Measurements from ENCODE around the gene UPK2.

The UPK2 gene

GRCh38 chr11:118918128-118918685 is 37.9 kb upstream of the UPK2 start:
- DNase-seq, result peak; percentile 76

GRCh38 chr11:118918686-118919280 is 37.3 kb upstream of the UPK2 start:
- peak; percentile 39 for DNase-seq

- no peak for DNase-seq
Observed at GRCh38 chr11:118921121-118921928, 34.8 kb upstream of the UPK2 start.

- no peak for DNase-seq
Observed at GRCh38 chr11:118921929-118922744, 34.0 kb upstream of the UPK2 start.

DNA sequence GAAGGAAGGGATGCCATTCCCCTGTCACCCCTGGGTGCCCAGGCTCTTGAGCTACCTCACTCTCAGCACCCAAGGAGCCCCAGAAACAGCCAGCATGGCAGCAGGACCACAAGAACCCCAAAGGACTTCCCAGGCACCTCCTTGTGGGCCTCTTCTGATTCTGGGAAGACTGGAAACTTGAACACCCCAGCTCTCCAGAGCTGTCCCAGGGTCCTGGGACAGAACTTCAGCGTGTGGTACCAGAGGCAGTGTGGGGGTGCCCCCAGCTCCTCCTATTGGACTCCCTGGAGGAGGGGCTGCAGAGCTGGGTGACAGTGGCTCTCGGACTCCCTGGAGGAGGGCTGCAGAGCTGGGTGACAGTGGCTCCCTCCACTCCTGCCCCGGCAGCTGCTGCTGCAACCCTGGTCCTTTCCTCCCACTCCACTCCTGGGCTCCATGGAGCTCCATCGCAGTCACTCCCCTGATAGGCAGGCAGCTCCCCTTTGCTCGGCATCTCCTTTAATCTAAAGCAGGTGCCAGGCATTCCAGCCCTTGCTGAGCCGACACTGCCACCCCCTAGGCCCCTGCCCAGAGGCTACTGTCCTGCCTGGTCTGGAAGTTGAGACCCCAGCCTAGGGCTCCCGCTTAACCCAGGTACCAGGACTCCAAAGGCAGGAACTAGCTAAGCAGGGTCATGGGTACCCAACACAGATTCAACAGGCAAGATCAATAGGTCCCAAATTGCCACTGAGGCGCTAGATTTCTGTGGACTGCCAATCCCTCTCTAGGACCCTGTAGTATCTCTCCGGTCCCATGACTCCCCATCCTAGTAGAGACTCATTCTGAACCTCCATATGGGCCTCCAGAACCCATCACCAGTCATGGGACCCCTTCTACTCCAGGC is 33.1 kb upstream of the UPK2 start:
- DNase-seq, result no peak

- peak; percentile 39 for DNase-seq
Observed at GRCh38 chr11:118923721-118924587, 32.1 kb upstream of the UPK2 start.

- peak; percentile 46 for DNase-seq
Observed at GRCh38 chr11:118924591-118925585, 31.2 kb upstream of the UPK2 start.

DNA sequence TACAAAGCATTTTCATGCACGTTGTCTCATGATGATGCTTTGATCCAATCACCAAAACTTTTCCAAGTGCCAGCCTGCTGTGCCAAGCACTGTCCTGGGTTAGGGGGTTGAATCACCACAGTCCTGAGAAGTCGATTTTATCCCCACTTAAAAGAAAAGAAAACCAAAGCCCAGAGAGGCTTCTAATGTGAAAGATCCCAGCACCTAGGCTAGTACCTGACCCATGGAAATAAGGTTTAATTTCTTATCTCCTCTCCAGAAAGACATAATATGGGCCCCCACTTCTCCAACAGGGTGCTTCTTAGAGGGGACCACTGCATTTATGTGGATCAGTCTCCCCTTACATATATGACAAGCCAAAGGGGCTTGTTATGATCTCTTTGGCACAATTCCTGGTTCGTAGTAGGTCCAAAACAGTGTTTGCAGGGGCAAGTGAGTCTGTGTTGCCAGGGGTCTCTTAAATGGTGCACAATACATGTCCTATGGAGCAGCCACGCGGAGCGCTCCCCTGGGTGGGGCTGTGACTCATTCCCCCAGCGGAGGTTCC is 28.5 kb upstream of the UPK2 start:
- DNase-seq, result no peak

- peak; percentile 96 for DNase-seq
Observed at GRCh38 chr11:118928101-118928869, 27.8 kb upstream of the UPK2 start.

DNA sequence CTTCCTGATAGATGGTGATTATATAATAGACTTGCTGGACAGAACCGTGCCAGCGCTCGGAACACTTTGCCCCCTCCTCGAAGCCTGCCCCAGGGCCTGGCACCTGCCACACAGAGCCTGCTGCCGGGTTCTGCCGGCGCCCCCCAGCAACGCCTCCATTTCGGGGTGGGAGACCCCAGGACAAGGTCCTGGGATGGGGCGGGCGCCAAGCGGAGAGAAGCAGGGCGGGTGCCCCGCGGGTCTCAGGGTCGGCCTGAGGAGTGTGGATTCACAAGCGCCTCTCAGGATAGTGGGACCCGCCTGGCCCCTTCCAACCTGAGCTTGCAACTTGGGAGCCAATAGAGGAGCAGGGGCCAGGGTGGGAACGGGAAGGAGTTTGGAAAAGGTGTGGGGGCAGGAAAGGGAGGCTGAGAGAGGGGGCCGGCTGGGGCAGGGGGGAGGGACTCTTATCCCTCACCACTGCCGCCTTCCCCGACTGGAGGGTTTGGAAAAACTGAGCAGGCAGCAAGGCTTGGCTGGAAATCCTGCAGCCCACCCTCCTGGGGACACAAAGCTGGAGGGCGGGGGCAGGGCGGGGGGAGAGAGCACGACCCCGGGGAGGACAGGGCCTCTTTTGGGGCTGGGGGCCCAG is 27.1 kb upstream of the UPK2 start:
- peak; percentile 4 for DNase-seq

GRCh38 chr11:118929501-118930093 is 26.5 kb upstream of the UPK2 start:
- DNase-seq, result peak; percentile 85

DNA sequence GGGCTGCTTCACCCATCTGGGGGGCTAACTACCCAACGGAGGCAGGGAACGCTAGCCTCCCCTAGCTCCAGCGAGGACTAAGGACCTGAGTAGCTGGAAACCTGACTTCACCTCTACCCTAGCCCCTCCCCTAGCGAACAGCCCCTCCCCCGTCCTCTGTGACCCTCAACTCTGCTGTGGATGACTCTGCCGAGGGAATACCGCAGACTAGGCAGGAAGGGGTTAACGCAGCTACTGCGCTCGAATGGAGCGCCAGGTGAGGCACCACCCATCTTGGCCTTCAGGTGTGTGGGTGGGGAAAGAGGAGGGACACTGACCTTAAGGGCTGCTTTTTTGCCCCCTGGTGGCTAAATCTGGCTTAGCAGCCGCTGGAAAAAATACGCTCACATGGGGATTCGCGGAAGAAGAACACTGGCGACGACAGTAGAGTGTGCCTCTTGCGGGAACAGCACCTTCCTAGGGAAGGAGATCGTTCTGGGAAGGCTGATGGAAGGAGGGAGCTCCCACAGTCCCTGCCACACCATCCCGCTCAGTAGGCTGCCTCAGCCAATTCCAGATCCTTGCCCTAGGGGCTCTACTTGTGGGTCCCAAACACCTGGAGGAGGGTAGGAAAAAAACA is 25.9 kb upstream of the UPK2 start:
- DNase-seq, result peak; percentile 85

GRCh38 chr11:118931571-118931970 is 24.5 kb upstream of the UPK2 start:
- DNase-seq, result no peak

DNA sequence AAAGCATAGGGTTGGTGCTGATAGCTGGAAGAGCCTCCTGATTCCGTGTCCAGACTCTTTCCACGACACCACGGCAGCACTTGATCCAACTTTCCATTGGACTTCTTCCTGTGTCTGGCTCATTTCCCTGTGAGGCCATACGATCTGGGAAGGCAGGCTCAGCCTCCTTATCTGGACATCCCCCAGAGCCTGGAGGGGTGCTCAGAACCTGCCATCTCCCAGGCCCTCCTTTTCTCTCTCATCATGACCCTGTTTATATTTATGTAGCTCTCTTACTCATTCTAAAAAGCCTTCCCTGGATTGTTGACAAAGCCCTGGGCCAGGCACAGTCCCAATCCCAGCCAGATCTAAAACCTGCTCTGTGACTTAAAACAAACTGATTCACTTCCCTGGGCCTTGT is 22.6 kb upstream of the UPK2 start:
- DNase-seq, result no peak

- peak; percentile 13 for DNase-seq
Observed at GRCh38 chr11:118935376-118935775, 20.7 kb upstream of the UPK2 start.

- DNase-seq, result no peak
Observed at GRCh38 chr11:118938491-118939403, 17.4 kb upstream of the UPK2 start.

Data from CD4-positive, alpha-beta T cell treated with Interferon gamma for 1 hour (primary cell).